GM18870 (cell line): ENCODE measurements around the gene RABAC1.
"Not testable (repeated sequence)": the region's sequence is repeated elsewhere in the genome, so short reads cannot be mapped to it uniquely, and the experiment has no call there.

ENCODE experiments used
- ATAC-seq: cut with Tn5 transposase; IDR thresholded peaks from one replicate; pipeline ENCODE4 v1.9.1; 2021; ENCODE audit warnings: moderate library complexity; ENCODE audit not compliant: unreplicated experiment

Gene RABAC1

DNA sequence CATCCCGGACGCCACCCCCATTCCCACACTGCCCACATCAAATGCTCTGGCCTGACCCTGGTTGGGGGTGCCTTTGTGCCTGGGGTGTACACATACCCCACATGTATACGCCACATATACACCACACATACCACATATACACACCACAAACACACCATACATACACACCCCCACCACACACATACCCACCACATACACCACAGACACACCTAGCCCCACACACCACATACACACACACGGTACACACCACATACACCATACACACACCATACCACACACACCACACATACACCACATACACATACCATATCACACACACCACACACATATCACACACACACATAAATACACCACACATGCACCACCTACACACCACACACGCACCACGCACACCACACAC lies 41.0 kb downstream of the RABAC1 start:
- ATAC-seq: no peak

DNA sequence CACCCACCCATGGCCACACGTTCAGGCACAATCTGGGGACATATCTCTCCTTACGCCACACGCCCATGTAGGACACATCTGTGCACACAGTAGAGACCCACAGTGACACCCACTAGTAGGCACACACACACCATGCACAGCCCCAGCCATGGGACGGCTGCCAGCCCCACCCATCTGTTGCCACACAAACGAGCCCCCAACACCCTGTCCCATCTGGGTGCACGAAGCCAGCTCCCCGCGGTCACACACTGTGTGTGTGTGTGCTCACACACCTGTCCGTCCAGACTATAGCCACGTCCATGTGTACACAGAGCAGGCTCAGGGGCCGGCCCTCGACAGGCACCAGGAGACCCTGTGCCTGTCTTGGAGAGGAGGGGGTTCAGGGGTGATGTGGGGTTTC lies 41.4 kb downstream of the RABAC1 start:
- no peak for ATAC-seq

DNA sequence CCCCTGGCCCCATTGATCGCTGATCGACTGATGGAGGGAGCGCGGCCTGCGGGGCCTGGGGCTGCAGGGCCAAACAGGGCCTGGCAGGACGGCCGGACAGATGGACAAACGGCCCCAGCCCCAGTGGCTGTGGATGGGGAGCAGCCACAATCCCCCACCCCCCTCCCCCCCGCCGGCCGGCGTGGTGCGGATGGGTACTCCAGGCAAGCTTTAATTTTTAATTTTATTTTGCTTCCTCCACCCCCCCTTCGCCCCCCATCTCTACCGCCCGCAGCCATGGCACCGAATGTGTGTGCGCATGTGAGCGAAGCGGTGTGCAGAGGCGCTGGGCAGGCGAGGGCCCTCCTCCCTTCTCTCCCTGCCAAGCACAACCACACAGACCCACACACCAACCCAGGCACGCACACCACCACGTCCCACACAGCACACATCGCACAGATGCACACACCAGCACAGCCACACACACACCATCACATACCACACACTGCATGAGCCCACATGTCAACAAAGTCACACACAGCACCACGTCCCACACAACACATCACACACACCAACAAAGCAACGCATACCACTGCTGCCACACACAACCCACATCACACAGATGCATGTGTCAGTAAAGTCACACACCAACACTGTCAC lies 43.2 kb downstream of the RABAC1 start:
- ATAC-seq: no peak

DNA sequence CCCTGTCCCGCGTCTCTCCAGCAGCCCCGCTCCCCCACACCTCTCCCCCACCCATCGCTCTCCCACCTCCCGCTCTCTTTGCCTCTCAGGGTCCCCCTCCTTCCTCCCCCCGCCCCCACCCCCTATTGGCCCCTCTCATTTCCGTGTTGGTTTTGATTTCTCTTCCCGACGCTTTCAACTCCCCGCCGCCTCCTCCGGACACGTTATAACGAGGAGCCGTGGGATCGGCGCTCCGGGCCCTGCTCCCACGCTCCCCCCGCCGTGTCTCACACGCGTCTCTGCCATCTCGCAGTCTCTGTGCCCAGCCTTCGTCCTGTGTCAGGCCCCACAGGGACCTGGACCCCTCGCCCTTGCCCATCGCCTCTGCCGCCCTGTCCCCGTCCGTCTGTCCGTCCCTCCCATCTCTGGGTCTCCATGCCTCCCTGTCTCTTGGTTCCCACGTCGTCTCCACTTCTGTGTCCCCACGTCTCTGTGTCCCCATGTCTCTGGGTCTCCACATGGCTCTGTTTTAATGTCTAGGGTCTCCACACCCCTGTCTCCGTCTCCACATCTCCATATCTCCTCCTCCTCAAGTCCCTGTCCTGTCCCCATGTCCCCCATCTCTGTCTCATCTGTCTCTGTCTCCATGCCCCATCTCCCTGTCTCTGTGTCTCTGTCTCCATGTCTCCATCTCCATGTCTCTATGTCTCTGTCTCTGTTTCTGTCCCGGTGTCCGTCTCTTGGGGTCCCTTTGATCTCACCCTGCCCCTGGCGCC lies 43.9 kb downstream of the RABAC1 start:
- ATAC-seq: no peak

DNA sequence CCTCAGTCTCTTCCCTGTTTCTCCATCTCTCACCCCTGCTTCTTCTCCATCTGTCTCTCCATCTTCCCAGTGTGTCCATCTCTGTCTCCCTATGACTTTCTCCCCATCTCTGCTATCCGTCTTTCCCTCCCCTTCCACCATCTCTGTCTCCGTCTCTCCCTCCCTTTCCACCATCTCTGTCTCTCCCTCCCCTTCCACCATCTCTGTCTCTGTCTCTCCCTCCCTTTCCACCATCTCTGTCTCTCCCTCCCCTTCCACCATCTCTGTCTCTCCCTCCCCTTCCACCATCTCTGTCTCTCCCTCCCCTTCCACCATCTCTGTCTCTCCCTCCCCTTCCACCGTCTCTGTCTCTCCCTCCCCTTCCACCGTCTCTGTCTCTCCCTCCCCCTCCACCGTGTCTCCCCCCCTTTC lies 44.7 kb downstream of the RABAC1 start:
- ATAC-seq: not testable (repeated sequence)

DNA sequence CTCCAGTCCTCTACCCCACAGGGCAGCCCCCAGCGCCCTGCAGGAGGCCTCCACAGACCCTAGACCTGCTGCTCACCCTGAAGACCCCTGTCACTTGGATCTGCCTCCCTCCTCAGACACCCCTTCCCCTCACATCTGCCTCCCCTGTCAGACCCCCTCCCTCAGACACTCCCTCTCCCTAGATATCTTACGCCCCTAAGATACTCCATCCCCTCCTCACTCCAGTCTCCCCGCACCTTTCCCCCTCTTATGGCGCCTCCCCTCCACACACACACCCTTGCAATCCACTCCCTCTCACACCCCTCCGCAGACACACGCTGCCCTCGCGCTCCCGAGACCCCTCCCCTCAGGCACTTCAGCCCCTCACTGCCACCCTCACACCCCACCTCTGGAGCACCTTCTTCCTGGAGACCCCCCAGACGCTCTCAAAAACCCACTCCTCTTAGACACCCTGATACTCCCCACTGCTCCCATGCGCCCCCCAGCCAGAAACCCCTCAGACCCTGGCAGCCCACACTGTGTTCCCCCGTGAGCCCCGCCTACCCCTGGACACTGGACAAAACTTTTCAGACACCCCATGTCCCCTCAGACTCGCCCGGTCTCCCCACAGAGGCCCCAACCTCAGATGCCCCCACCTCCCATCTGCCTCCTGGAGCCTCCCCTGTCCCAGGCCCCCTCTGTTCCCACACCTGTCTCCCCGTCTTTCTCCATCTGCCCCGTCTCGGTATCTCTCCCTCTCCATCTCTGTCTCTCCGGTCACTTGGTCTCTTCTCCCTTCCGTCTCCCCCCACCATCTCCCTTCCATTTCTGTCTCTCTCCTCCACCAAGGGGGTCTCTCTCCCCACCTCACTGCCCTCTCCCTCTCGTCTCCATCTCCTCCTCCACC lies 45.3 kb downstream of the RABAC1 start:
- no peak for ATAC-seq

DNA sequence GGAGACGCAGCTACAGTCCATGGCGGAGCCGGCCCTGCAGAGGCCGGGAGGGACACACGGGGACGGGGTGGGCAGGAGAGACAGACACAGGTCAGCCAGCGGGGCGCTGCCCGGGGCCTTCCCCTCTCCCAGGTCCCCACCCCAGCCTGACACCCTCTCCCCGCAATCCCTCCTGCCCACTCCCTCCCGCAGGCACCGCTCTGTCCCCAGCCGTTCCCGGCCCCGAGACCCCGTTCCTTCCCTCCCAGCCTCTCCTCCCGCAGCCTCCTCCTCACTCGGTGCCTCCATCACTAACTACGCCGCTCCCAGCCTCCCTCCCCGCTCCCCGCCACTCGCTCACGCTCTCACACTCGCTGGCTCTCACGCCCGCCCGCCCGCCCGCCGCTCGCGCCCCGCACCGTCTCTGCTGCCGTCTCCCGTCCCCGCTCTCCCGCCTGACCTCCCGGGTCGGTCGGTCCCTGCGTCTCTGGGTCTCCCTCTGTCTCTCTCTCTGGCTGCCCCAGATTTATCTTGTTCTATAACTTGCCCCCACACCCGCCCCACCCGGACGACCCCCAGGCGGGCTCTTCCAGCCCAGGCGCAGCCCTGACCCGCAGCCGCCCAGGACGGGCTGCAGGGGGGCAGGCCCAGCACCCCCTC lies 46.1 kb downstream of the RABAC1 start:
- ATAC-seq: no peak

DNA sequence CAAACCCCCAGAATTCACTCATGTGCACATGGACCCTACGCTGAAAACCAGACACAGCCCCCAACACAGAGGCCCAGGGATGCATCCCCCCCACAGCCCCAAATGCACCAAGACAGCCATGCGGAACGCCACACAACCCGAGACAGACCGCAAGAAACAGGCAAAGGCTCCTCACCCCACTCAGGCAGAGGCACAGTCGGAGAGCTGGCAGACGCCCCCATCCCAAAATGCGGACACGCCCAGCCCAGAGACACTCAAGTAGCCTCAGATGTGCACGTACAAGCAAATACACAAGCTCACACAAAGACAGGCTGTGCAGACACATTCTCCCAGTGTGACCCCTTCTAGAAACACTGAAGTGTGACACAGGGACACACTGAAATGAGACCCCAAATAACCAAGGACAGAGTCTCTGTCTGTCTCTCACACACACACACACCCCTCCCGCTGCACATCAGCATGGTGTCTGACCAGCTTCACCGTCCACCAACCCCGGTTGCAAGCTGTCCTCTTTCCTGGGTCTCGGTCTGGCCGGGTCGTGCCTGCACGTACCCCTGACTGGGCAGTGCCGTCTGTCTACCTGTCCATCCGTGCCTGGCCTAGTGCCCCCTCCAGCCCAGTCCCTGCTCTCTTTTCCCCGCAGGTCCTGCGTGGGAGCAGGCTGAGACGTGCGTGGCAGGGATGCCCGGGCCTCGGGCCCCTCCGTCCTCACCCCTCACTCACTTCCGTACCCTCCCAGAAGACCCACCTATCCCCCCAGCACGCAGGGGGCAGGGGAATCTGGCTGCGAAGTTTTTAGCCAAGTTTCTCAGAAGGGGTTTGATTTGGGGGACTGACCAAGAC lies 47.0 kb downstream of the RABAC1 start:
- no peak for ATAC-seq

DNA sequence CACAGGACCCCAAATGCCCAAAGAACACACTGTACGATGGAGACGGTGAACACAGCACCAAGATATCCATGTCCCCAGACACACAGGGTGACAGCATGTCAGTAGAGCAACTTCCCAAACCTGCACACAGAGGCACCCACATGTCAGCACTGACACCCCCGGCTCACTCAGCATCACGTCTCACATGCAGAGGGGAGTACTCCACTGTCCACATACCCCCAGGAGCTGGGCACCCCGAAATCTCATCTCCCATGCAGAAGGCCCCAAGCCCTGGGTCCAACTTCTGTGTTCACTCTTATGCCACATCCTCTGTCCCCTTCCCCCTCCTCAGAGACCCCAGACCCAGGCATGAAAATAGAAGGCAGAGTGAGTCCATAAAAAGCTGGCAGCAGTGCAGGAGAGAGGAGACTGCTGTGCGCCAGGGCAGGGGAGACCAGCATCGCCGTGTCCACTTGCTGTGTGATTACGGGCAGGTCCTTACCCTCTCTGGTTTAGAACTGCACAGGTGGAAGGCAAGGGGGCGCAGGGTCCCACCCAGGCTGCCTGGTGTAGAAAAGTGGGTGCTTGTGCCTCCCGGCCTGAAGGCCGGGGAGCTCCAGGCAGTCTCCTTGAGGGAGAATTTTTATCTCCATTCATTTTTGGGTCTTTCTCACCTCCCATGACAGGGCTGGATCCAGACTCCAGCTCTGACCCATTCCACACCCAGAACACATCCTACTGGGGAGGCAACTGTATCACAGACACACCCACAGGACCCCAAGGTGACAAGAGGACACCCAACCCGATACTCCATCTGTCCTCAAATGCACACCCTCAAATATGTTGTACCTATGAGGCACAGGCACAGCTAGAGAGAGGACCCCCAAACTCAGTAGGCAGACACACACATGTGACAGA lies 47.9 kb downstream of the RABAC1 start:
- no peak for ATAC-seq

DNA sequence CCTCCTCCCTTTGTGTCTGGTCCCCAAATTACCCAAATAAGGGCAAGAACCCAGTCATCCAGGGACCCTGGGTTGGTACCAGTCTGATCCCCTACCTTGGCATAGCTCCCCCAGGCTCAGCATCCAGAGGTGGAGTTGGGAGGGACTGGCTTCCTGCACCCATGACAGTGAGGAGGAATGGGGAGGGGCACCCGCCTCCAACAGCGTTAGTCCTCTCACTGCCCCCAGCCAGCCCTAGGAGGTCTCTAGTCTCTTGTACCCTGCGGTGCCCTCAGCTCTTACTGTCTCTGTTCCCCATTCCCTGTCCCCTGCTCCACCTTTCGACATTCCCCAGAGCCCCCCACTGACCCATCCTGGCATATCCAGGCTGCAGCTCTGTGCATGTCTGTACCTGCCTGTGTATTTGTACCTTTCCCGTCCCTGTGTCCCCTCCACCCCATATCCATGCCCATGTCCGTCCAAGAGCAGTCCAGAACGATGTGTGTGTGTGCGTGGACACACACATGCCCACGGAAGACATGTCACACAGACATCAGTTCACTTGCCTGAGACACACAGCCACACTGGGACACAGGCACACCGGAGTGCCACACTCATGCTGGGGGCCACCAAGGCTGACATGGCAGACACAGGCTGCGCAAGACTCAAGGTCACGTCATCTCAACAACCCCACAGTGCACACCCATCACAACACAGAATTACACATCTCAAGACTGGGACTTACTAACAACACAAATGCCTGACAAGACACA lies 48.7 kb downstream of the RABAC1 start:
- no peak for ATAC-seq

DNA sequence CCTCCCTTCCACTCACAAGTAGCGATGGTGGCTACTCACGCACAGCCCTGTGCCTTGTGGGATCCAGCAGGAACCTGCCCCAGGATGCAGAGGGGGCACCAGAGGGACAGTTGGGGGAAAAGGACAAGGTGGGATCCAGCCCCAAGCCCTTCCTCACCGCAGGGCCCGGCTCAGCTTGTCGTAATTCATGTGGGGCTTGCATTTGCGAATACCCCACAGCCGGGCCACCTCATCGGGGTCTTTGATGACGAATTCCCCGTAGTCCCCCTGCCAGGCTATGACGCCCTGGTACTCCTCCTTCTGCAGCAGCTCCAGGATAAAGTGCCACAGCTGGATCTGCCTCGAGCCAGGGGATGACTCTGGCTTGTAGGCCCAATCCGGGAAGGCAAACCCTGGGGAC lies 49.4 kb downstream of the RABAC1 start:
- ATAC-seq: no peak

DNA sequence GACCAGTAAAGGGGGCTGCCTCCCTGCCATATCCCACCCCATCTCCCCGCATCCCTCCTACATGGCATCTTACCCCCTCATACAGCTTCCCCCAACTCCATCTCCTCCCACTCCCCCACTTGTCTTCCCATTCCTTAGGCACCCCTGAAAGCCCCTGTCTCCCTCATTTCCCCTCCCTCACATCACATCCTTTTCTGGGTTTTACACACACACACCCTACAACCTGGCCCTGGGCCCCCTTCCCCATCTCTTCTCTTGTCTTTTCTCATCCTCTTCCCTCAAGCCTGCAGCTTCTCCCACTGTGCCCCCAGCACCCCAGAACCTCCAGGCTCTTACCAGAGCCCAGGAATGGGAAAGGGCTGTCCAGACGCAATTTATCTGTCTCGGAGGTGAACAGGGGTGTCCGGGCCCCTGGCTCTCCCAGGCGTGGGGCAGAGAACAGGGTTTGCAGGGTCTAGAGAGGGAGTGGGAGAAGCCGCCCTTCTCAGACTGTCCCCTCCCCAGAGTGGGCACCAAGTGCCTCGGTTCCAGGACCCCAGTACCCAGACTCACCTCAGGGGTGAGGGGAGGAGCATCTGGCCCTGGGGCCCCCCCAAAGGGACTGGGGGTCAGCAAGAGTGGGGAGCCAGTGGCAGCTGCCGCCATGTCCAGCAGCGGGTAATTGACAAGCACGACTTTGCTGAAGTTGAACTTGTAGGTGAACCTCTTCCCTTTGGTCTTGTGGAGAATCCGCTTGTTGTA lies 50.2 kb downstream of the RABAC1 start:
- no peak for ATAC-seq

DNA sequence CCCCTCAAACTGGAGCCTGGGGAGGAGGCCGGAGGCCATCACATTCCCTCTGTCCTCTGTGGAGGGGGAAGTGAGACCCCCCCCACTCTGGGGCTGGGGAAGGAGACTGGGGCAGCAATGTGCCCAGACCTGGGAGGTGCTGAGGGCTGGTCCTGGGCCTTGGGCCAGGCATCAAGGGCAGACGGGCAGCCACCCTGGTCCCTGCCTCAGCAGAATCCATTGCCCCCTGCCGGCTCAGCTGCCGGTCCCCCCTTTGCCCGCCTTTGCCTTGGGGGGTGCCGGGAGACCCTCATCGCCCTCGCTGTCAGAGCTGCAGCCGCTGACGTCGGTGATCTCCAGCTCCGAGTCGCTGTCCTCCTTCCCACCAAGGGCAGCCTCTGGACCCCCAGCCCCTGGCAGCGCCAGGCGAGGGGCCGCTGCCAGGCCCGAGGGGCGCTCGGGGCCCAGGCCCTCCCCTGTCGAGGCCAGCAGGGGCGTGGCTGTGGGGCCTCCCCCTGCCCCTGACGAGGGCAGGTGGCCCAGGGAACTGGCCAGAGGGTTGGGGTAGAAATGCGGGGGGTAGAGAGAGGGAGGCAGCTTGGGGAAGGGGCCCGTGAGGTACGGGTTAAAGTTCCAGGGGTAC lies 51.0 kb downstream of the RABAC1 start:
- ATAC-seq: no peak

DNA sequence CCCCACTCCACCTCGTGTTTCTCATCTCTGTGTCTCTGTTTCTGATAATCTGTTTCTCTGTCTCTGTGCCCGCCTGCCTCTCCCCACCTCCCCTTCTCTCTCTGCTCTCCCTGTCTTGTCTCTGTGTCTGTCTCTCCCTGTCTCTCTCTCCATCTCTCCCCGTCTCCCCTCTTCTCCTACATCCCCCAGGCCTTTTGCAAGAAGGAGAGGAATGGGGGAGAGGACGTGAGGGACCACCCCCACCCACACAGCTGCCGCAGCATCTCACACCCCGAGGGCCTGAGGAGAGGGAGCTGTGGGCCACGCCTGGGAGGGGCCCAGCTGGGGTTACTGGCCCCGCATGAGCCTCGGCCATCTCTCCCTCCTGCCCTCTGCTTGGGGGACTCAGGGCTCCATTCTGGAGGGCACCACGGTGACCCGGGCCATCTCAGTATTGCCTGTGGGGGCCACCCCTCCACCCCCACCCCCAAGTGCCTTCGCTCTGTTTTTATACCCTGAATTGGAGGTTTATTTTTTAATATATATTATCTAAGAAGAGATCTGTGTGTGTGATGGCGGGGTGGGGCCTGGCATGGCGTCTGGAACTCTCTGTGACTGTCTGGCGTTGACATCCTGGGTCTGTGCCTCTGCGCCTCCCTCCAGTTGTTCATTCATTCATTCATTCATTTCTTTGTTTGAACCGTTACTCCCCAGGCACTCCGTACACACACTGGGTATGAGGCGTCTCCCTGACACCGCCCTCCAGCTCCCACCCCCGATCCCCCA lies 52.0 kb downstream of the RABAC1 start:
- ATAC-seq: no peak
